T47D (cell line): ENCODE results near the gene MTCL3.

ENCODE experiments used
- DNase-seq, 2 experiments: peaks; one replicate each; pipeline versions ENCODE4 v3.0.0 to v3.0.0-alpha.2; 2011 to 2012; ENCODE audit warnings: low read depth in 1 of 2, low spot score in 1 of 2
- JUND ChIP-seq: IDR thresholded peaks from 2 replicates; pipeline ENCODE4 v1.6.1; 2012; ENCODE audit warnings: low read depth
- in situ Hi-C: cut with HindIII; loops from 2 replicates; pipeline ENCODE4 v1.10.0; 2016; ENCODE audit warnings: low sequenced_read_pairs, low pct_unique_long_range_greater_than_20kb

Gene MTCL3

GRCh38 chr6:127518710-127519468, at the start of gene MTCL3:
Gene MTCL3 (minus strand): TSS chr6:127519335.
- in situ Hi-C loops: no loop called here
- DNase-seq: no peak
- TF ChIP-seq JUND: no peak

GRCh38 chr6:127567476-127567875, 48.3 kb upstream of the MTCL3 start:
- no peak for DNase-seq
- in situ Hi-C loops: no loop called here
- no peak for TF ChIP-seq JUND

GRCh38 chr6:127566651-127567050, 47.5 kb upstream of the MTCL3 start:
- no peak for DNase-seq
- in situ Hi-C loops: no loop called here
- no peak for TF ChIP-seq JUND

GRCh38 chr6:127566119-127566518, 47.0 kb upstream of the MTCL3 start:
- in situ Hi-C loops: no loop called here
- no peak for TF ChIP-seq JUND
- peak in 1 of 2 experiments; percentile 3 for DNase-seq

- in situ Hi-C loops: no loop called here
- TF ChIP-seq JUND: no peak
- no peak for DNase-seq
Observed at GRCh38 chr6:127564761-127565160, 45.6 kb upstream of the MTCL3 start.

- in situ Hi-C loops: no loop called here
- TF ChIP-seq JUND: no peak
- no peak for DNase-seq
Observed at GRCh38 chr6:127561660-127562059, 42.5 kb upstream of the MTCL3 start.

GRCh38 chr6:127554435-127555006, 35.4 kb upstream of the MTCL3 start:
- peak; percentile 16 to 57 for DNase-seq

GRCh38 chr6:127550403-127550802, 31.3 kb upstream of the MTCL3 start:
- in situ Hi-C loops: no loop called here
- peak in 1 of 2 experiments; percentile 50 for DNase-seq
- TF ChIP-seq JUND: no peak

More at GRCh38 chr6:127554435-127555006, 35.4 kb upstream of the MTCL3 start:
- in situ Hi-C loops: no loop called here
- no peak for TF ChIP-seq JUND

- peak in 1 of 2 experiments; percentile 4 for DNase-seq
- no peak for TF ChIP-seq JUND
- in situ Hi-C loops: no loop called here
Observed at GRCh38 chr6:127547904-127548649, 28.9 kb upstream of the MTCL3 start.

GRCh38 chr6:127547215-127547614, 28.1 kb upstream of the MTCL3 start:
- TF ChIP-seq JUND: no peak
- in situ Hi-C loops: no loop called here
- peak in 1 of 2 experiments; percentile 21 for DNase-seq

- TF ChIP-seq JUND: no peak
- DNase-seq: peak in 1 of 2 experiments; percentile 29
- in situ Hi-C loops: no loop called here
Observed at GRCh38 chr6:127539272-127539671, 20.1 kb upstream of the MTCL3 start.

- in situ Hi-C loops: no loop called here
- no peak for TF ChIP-seq JUND
- no peak for DNase-seq
Observed at GRCh38 chr6:127538750-127539264, 19.7 kb upstream of the MTCL3 start.

GRCh38 chr6:127533736-127534135, 14.6 kb upstream of the MTCL3 start:
- TF ChIP-seq JUND: no peak
- no peak for DNase-seq
- in situ Hi-C loops: no loop called here
